ENCODE results near the gene ARID2.

The ARID2 gene, protein sequence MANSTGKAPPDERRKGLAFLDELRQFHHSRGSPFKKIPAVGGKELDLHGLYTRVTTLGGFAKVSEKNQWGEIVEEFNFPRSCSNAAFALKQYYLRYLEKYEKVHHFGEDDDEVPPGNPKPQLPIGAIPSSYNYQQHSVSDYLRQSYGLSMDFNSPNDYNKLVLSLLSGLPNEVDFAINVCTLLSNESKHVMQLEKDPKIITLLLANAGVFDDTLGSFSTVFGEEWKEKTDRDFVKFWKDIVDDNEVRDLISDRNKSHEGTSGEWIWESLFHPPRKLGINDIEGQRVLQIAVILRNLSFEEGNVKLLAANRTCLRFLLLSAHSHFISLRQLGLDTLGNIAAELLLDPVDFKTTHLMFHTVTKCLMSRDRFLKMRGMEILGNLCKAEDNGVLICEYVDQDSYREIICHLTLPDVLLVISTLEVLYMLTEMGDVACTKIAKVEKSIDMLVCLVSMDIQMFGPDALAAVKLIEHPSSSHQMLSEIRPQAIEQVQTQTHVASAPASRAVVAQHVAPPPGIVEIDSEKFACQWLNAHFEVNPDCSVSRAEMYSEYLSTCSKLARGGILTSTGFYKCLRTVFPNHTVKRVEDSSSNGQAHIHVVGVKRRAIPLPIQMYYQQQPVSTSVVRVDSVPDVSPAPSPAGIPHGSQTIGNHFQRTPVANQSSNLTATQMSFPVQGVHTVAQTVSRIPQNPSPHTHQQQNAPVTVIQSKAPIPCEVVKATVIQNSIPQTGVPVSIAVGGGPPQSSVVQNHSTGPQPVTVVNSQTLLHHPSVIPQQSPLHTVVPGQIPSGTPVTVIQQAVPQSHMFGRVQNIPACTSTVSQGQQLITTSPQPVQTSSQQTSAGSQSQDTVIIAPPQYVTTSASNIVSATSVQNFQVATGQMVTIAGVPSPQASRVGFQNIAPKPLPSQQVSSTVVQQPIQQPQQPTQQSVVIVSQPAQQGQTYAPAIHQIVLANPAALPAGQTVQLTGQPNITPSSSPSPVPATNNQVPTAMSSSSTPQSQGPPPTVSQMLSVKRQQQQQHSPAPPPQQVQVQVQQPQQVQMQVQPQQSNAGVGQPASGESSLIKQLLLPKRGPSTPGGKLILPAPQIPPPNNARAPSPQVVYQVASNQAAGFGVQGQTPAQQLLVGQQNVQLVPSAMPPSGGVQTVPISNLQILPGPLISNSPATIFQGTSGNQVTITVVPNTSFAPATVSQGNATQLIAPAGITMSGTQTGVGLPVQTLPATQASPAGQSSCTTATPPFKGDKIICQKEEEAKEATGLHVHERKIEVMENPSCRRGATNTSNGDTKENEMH (N-terminal part only)

DNA sequence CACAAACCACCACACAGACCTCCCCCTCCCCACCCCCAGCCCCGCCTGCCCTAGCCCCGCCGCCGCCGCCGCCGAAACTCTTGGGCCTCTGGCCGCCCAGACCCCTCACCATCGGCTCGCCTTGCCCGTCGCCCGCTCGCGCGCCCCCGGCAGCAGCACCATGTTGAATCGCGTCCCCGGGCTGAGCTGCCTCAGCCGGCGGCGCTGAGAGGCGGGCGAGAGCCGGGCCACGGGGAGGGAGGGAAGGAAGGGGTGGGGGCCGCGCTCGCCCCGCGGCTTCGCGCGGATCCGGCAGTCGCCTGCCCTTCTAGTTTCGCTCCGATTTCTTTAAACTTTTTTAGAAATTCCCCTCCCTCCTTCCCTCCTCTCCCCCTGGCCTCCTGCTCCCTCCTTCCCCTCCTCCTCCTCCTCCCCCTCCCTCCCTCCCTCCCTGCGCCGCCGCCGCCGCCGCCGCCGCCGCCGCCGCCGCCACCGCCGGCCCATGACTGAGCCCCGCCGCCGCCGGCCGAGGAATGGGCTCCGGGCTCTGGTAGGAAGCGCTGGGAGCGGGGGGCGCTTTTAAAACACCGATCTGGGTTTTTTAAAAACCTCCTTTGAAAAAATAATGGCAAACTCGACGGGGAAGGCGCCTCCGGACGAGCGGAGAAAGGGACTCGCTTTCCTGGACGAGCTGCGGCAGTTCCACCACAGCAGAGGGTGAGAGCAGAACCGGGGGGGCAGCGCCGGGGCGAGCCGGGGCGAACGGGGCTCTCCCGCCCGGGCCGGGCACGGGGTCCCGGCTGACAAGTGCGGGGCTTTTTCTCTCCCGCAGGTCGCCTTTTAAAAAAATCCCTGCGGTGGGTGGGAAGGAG, at the start of gene ARID2:
Gene ARID2 (plus strand): TSS at position 474 of the 851 bp plus-strand sequence. CDS start 131 bp downstream, at position 605.
- peak within 1 kb of the TSS; percentile 88 for H3K4me3 ChIP-seq (ENCODE audit: low read depth, low read length)

DNA sequence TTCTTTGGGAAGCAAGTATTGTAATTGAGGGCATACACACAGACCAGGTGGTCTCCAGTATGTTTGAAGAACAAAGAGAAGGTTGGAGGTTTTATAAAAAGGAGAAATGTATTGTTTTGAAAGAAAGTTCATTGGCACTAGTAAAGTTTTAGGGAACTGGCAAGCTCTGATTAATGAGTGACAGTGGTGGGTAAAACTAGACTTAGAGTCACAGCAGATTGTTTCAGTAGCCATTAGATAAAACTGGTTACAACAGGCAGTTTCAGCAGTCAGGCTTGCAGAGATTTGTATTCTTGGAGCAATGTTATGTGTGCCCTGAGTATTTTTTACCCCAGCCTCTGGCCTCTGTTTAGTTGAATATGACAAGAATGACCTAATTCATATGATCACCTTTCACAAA, 49.1 kb upstream of the ARID2 start:
- no peak overlapping the region for H3K4me3 ChIP-seq (ENCODE audit: low read depth, low read length)

GRCh38 chr12:45681465-45681864, 48.0 kb upstream of the ARID2 start:
- H3K4me3 ChIP-seq (ENCODE audit: low read depth, low read length) = no peak overlapping the region

DNA sequence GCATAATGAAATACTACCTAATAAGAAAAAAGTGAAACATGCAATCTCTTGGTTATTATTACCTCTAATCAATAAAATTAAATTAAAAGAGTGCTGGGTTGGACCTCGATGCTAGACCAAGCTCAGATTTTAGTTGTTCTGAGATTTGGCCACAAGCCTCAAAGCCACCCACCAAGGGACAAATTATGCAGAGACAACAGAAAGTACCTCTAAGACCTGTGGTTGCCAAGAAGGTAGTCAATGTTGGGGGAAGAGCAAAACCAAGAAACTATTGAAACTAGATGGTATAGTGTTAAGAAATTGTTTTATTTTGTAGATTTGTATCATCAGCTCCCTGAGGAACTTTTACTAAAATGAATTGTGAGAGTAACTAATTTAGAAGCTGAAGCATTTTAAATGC, 43.8 kb upstream of the ARID2 start:
- H3K4me3 ChIP-seq (ENCODE audit: low read depth, low read length) = no peak overlapping the region

- no peak overlapping the region for H3K4me3 ChIP-seq (ENCODE audit: low read depth, low read length)
These were observed 42.2 kb upstream of the ARID2 start for GRCh38 chr12:45687081-45688015.

DNA sequence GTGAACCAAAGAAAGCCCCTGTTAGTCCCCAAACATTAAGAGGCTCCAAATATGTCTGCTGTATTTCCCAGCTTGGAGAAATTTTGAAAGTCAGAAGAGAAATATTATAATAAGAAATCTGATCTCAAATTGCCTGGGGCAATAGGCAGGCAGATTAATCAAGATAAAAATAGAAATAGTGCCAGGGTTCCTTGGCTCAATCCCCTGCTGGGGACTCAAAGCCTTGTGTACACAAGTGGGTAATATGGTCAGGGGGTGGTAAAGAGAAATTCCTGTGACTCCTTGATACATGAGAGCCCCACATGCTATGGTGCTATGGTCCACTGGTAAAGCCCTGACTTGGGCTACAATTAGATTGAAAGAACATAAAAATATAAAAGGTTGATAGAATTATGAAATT, 41.3 kb upstream of the ARID2 start:
- H3K4me3 ChIP-seq (ENCODE audit: low read depth, low read length) = no peak overlapping the region

GRCh38 chr12:45695035-45695434, 34.5 kb upstream of the ARID2 start:
- H3K4me3 ChIP-seq (ENCODE audit: low read depth, low read length) = no peak overlapping the region

GRCh38 chr12:45695606-45696005, 33.9 kb upstream of the ARID2 start:
- no peak overlapping the region for H3K4me3 ChIP-seq (ENCODE audit: low read depth, low read length)

- H3K4me3 ChIP-seq (ENCODE audit: low read depth, low read length) = no peak overlapping the region
These were observed 33.5 kb upstream of the ARID2 start for GRCh38 chr12:45696049-45696448.

DNA sequence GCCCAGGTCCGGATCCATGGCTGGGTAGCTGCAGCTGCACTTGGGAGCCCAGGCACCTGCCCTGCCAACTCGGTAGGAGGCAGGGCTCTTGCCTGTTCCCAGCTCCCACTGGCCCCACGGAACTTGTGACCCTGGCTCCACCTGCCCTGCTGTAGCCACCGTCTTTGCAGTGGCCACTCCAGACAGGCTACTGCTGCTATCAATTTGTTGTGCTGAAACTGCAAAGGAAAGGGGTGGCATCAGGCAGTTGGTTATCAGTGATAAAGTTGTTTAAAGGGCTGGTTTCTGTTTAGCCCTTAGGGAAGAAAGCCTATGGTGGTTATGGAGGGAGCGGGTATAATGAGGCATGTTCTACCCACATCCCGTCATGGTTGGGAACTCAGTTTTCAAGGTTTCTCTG, 32.1 kb upstream of the ARID2 start:
- H3K4me3 ChIP-seq (ENCODE audit: low read depth, low read length) = no peak overlapping the region

DNA sequence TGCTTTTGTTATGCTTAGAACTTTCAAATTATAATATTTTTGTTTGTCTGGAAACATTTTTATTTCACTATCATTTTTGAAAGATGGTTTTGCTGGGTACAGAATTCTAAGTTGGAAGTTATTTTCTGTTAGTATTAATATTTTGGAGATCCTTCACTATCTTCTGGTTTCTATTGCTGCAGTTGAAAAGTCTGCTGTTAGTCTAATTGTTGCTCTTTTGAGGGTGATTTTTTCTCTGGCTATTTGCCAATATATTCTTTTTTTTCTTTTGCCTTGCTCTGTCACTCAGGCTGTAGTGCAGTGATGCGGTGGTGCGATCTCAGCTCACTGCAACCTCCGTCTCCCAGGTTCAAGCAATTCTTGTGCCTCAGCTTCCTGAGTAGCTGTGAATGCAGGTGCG, 28.2 kb upstream of the ARID2 start:
- H3K4me3 ChIP-seq (ENCODE audit: low read depth, low read length) = no peak overlapping the region

DNA sequence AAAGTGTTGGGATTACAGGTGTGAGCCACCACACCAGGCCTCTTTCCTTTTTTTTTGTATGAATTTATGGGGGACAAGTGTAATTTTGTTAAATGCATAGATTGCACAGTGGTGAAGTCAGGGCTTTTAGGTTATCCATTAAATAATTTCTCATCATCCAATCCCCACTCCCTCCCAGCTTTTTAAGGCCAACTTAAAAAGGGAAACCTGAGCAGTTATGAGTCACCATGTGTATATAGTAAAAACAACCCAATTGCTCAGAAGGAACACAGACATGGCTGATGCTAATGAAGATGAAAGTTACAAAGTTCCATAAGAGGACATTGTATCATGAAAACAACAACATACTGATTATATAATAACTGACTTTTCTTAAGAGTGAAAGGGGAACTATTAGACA, 25.6 kb upstream of the ARID2 start:
- H3K4me3 ChIP-seq (ENCODE audit: low read depth, low read length) = no peak overlapping the region

DNA sequence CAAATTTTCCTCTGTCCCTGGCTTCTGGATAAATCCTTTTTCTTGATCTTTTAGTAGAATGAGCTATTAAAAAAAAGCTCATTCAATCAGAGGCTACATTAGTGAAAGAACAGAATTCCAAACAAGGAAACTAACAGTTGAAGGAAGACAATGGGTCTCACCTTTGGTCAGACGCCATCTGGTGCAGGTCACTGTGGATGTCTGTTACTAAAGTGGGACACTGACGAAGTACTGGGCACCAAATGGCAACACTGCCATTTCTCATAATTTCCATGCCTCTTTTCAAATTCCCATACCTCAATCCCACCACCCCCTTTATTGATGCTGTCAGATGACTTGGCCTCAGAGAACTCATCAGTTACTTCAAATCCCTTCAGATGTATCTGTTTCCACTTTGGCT, 24.5 kb upstream of the ARID2 start:
- no peak overlapping the region for H3K4me3 ChIP-seq (ENCODE audit: low read depth, low read length)

DNA sequence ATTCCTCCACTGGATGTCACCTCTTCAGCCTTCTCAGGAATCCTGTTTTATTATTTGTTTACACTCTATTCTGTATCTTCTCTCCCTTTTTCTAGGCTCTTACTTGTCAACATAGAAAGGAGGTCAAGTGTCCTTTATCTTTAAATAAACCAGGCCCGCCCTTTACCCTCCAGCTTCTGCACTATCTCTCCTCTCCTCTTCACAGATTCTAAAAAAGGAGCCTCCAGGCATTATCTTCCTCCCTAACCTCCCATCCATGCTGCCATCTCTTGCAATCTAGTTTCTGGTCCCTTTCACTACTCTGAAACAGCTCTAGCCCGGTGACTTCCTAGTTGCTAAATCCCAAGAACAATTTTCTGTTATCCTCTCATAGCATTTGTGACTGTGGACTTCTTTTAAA, 24.1 kb upstream of the ARID2 start:
- H3K4me3 ChIP-seq (ENCODE audit: low read depth, low read length) = no peak overlapping the region

- no peak overlapping the region for H3K4me3 ChIP-seq (ENCODE audit: low read depth, low read length)
These were observed 22.2 kb upstream of the ARID2 start for GRCh38 chr12:45707241-45707857.

DNA sequence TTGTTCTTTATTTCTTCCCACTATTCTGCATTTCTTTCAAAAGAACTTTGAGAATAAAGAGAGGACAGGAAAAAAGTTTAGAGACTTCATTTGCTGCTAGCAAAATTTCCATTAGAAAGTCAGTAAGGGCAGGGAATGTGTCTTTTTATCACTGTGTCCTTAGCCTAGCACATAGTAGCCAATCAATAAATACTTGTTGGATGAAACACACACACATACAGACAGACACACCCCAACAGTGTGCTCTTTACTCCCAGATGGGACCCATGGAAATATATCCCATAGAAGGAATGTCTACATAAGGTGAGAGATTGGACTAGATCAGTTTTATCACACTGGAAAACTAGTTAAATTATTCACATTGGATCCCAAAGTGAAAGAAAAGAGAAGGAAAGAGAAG, 21.1 kb upstream of the ARID2 start:
- no peak overlapping the region for H3K4me3 ChIP-seq (ENCODE audit: low read depth, low read length)

- no peak overlapping the region for H3K4me3 ChIP-seq (ENCODE audit: low read depth, low read length)
These were observed 20.6 kb upstream of the ARID2 start for GRCh38 chr12:45708901-45709300.

- H3K4me3 ChIP-seq (ENCODE audit: low read depth, low read length) = no peak overlapping the region
These were observed 17.2 kb upstream of the ARID2 start for GRCh38 chr12:45712319-45712718.

- H3K4me3 ChIP-seq (ENCODE audit: low read depth, low read length) = no peak overlapping the region
These were observed 16.4 kb upstream of the ARID2 start for GRCh38 chr12:45713078-45713477.

Data from iPS-11a (cell line).